Caco-2 (cell line): ENCODE data around the gene TMEM204. TPM values are rescaled to one million over a fixed set of nuclear protein-coding genes. Genes with fewer than 3 reads are reported as not detected.

Experiments
- BruUV-seq: library from RNA; stranded (reverse); fragments of 400-500 nt; replicated peaks from 2 replicates; lab custom pipeline; 2021; lab: Mats Ljungman, UMichigan
- CTCF ChIA-PET: fragments of 300-600 bp; sonication (Branson Sonifier 250); formaldehyde crosslinking; loops from one replicate; lab custom pipeline; 2022; ENCODE audit warnings: antibody characterized with exemption; lab: Charles Lee
- POLR2A ChIA-PET: fragments of 300-600 bp; sonication (Branson Sonifier 250); formaldehyde crosslinking; loops from one replicate; lab custom pipeline; 2022; ENCODE audit warnings: antibody characterized with exemption; lab: Charles Lee
- DNase-seq, 2 experiments: peaks; one replicate each; pipeline versions ENCODE4 v3.0.0 to v3.0.0-alpha.2; 2020 to 2022
- H3K27me3 ChIP-seq: replicated peaks from 2 replicates; pipeline ENCODE4 v1.6.0; 2011; ENCODE audit warnings: low read length; ENCODE audit not compliant: control insufficient read depth, insufficient read depth
- H3K36me3 ChIP-seq: 2 replicates; pipeline ENCODE4 v1.5.1; 2011; ENCODE audit warnings: low read length; ENCODE audit not compliant: control insufficient read depth, insufficient read depth
- H3K4me1 ChIP-seq: fragments of 250-450 bp; sonication (Bioruptor Pico); 2 replicates; pipeline ENCODE4 v1.5.1; 2020; ENCODE audit warnings: mild to moderate bottlenecking
- H3K4me3 ChIP-seq: 2 replicates; pipeline ENCODE4 v1.5.1; 2011; ENCODE audit warnings: low read depth, mild to moderate bottlenecking, control low read depth, low read length
- H3K9me3 ChIP-seq: fragments of 250-450 bp; sonication (Bioruptor Pico); 2 replicates; pipeline ENCODE4 v1.5.1; 2020; ENCODE audit warnings: mild to moderate bottlenecking, moderate library complexity
- H3K27ac Mint-ChIP-seq: one replicate; pipeline ENCODE4 v1.8.0; 2022; ENCODE audit warnings: mixed read lengths; ENCODE audit not compliant: unreplicated experiment
- H3K27me3 Mint-ChIP-seq: one replicate; pipeline ENCODE4 v1.8.0; 2022; ENCODE audit warnings: mixed read lengths; ENCODE audit not compliant: insufficient read depth, unreplicated experiment
- H3K36me3 Mint-ChIP-seq: one replicate; pipeline ENCODE4 v1.8.0; 2022; ENCODE audit warnings: mild to moderate bottlenecking, mixed read lengths; ENCODE audit not compliant: insufficient read depth, unreplicated experiment
- H3K4me1 Mint-ChIP-seq: one replicate; pipeline ENCODE4 v1.8.0; 2022; ENCODE audit warnings: low read depth, mixed read lengths; ENCODE audit not compliant: unreplicated experiment
- H3K4me3 Mint-ChIP-seq: one replicate; pipeline ENCODE4 v1.8.0; 2022; ENCODE audit warnings: mild to moderate bottlenecking, moderate library complexity, mixed read lengths; ENCODE audit not compliant: unreplicated experiment
- H3K9me3 Mint-ChIP-seq: one replicate; pipeline ENCODE4 v1.8.0; 2022; ENCODE audit warnings: mixed read lengths; ENCODE audit not compliant: unreplicated experiment
- CTCF ChIP-seq, 2 experiments: fragments of 200-600 bp in 1 of 2; IDR thresholded peaks; 1 replicate in 1 of 2; 2 replicates in 1 of 2; pipeline versions ENCODE4 v1.5.1 to v1.8.0; 2011 to 2022; ENCODE audit warnings: antibody characterized with exemption in 1 of 2, control low read depth in 1 of 2, inconsistent platforms in 1 of 2, low read depth in 1 of 2, low read length in 1 of 2, mild to moderate bottlenecking in 1 of 2, moderate library complexity in 1 of 2; ENCODE audit not compliant: insufficient read depth in 1 of 2, severe bottlenecking in 1 of 2, unreplicated experiment in 1 of 2
- intact Hi-C: fragments of 100-400 bp; cut with micrococcal nuclease; formaldehyde crosslinking; loops from one replicate; pipeline ENCODE4 v1.10.0; 2022; ENCODE audit not compliant: unreplicated experiment
- total RNA-seq: library from RNA; stranded (reverse); gene quantifications from 2 replicates; pipeline ENCODE4 v1.2.3, GENCODE V29; 2022

The TMEM204 gene
- total RNA-seq, 1 experiment from 2014 or later: not detected

- CTCF ChIA-PET: no interaction called here
- intact Hi-C loops: no loop called here
- no peaks in the 10 kb centered on the region for H3K36me3 ChIP-seq
- no peaks in the 10 kb centered on the region for H3K27me3 ChIP-seq
- POLR2A ChIA-PET: no interaction called here
- Mint-ChIP-seq H3K4me3 (no peak overlapping the region), H3K27ac (no peak overlapping the region), H3K36me3 (no peaks in the 10 kb centered on the region), H3K9me3 (no peaks in the 10 kb centered on the region), H3K4me1 (no peaks in the 10 kb centered on the region), H3K27me3 (no peaks in the 10 kb centered on the region)
- TF ChIP-seq CTCF (IDR thresholded peaks at IDR 0.05; ENCODE audit: insufficient read depth in 1 of 2, low read depth in 1 of 2, low read length in 1 of 2, severe bottlenecking in 1 of 2, unreplicated experiment in 1 of 2): no peak
- no TSS peak for BruUV-seq
- H3K4me3 ChIP-seq: no peak overlapping the region
- H3K9me3 ChIP-seq: no peaks in the 10 kb centered on the region
- no peak for DNase-seq
- H3K4me1 ChIP-seq: no peaks in the 10 kb centered on the region
Measured at GRCh38 chr16:1579214-1579613, 45.7 kb downstream of the TMEM204 start.

- CTCF ChIA-PET: no interaction called here
- no peak overlapping the region for H3K4me3 ChIP-seq
- Mint-ChIP-seq H3K27me3 (no peaks in the 10 kb centered on the region), H3K9me3 (no peaks in the 10 kb centered on the region), H3K4me3 (no peak overlapping the region), H3K27ac (no peak overlapping the region), H3K36me3 (no peaks in the 10 kb centered on the region), H3K4me1 (no peaks in the 10 kb centered on the region)
- H3K9me3 ChIP-seq: no peaks in the 10 kb centered on the region
- intact Hi-C loops: no loop called here
- no peak for TF ChIP-seq CTCF (IDR thresholded peaks at IDR 0.05; ENCODE audit: insufficient read depth in 1 of 2, low read depth in 1 of 2, low read length in 1 of 2, severe bottlenecking in 1 of 2, unreplicated experiment in 1 of 2)
- H3K4me1 ChIP-seq: no peaks in the 10 kb centered on the region
- POLR2A ChIA-PET: no interaction called here
- H3K27me3 ChIP-seq: no peaks in the 10 kb centered on the region
- BruUV-seq: no TSS peak
- no peak for DNase-seq
- no peaks in the 10 kb centered on the region for H3K36me3 ChIP-seq
Measured at GRCh38 chr16:1580256-1580655, 46.8 kb downstream of the TMEM204 start.

GRCh38 chr16:1580956-1581355, 47.5 kb downstream of the TMEM204 start:
- no peaks in the 10 kb centered on the region for H3K27me3 Mint-ChIP-seq
- CTCF ChIA-PET: interaction anchor here (0.6 kb wide), 1 partner anchor 81 kb away, joined by 6 read pairs; no protein-coding TSS in a partner anchor
- TF ChIP-seq CTCF (IDR thresholded peaks at IDR 0.05; ENCODE audit: insufficient read depth in 1 of 2, low read depth in 1 of 2, low read length in 1 of 2, severe bottlenecking in 1 of 2, unreplicated experiment in 1 of 2): no peak
- no peak for DNase-seq
- Histone ChIP-seq H3K9me3 (no peaks in the 10 kb centered on the region), H3K4me1 (no peaks in the 10 kb centered on the region), H3K4me3 (no peak overlapping the region), H3K27me3 (no peaks in the 10 kb centered on the region), H3K36me3 (no peaks in the 10 kb centered on the region)
- H3K4me3 Mint-ChIP-seq: no peak overlapping the region
- no peaks in the 10 kb centered on the region for H3K9me3 Mint-ChIP-seq
- POLR2A ChIA-PET: no interaction called here
- no peaks in the 10 kb centered on the region for H3K4me1 Mint-ChIP-seq
- H3K27ac Mint-ChIP-seq: no peak overlapping the region
- BruUV-seq: no TSS peak
- H3K36me3 Mint-ChIP-seq: no peaks in the 10 kb centered on the region
- intact Hi-C loops: no loop called here
